ENCODE data around the gene DOK6. TPM values are rescaled to one million over a fixed set of nuclear protein-coding genes. Genes with fewer than 3 reads are reported as not detected.
A peak's percentile ranks its signal among the peaks of the same experiment; 100 is the strongest.

The DOK6 gene
- total RNA-seq, 2 donors from 2014 or later: 9.0 to 11.2 TPM

DNA sequence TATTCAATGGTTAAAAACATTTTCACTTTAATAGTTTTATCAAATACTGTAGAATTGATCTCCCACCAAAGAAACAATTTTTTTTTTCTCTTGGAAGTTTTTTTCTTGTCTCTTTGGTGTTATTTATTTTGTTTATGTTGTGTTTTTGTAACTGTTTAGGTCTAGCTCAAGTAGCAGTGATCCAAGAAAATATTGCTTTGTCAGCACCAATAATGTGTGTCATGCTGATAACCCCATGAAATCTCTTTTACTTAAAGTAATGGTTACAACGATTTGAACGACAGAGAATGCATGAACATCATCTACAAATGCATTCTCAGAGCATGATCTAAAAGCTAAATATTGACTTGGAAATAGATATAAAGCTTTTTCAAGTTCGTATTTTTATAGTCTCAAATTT lies 122.9 kb downstream of the DOK6 start:
- ATAC-seq: no peak
- no peak for DNase-seq
- intact Hi-C loops (cut with DNase I): no loop called here

DNA sequence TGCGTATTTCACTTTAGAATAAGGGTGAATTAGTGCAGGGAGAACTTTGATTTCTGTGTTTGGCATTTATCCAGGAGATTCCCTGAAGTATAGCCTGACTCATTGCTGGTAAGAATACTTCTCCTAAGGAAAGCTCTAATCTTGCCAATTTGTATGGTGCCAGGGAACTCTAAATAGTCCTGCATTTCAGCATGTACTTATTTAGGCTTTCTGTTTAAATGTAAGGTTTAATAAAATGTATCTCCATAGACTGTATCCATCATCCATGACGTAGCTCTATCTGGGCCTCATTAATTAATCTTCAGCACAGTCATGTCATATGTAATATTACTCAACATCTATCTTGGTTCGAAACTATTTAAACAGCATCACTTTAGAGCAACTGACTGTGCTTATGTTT lies 127.7 kb downstream of the DOK6 start:
- ATAC-seq (peak in 1 of 2 donors; percentile 51), DNase-seq (no peak)
- intact Hi-C loops (cut with DNase I): no loop called here

GRCh38 chr18:69529151-69529550 lies 128.5 kb downstream of the DOK6 start:
- ATAC-seq (no peak), DNase-seq (no peak)
- intact Hi-C loops (cut with DNase I): no loop called here

- ATAC-seq (no peak), DNase-seq (no peak)
- intact Hi-C loops (cut with DNase I): no loop called here
Observed at GRCh38 chr18:69531973-69532372, 131.3 kb downstream of the DOK6 start.

GRCh38 chr18:69537183-69537582 lies 136.5 kb downstream of the DOK6 start:
- ATAC-seq: no peak
- no peak for DNase-seq
- intact Hi-C loops (cut with DNase I): no loop called here

DNA sequence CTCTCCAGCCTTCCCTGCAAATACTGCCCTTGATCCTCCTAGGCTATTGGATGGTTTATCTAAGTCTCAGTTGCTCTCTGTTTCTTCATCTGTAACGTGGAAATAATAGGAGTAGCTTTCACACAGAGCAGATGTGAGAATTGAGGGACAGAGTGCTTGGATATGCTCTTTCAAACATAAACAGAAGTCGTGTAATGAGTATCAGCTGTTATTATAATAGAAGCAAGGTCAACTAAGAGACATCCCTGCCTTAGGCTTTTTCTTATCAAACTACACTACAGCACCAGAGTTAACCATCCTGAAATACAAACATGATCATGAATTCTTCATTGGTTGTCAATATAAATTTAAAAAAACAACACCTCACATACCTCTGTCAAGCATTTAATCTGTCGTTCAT lies 138.2 kb downstream of the DOK6 start:
- intact Hi-C loops (cut with DNase I): no loop called here
- DNase-seq (no peak), ATAC-seq (no peak)

- ATAC-seq: no peak
- intact Hi-C loops (cut with DNase I): no loop called here
- DNase-seq: no peak
Observed at GRCh38 chr18:69539404-69539803, 138.7 kb downstream of the DOK6 start.

DNA sequence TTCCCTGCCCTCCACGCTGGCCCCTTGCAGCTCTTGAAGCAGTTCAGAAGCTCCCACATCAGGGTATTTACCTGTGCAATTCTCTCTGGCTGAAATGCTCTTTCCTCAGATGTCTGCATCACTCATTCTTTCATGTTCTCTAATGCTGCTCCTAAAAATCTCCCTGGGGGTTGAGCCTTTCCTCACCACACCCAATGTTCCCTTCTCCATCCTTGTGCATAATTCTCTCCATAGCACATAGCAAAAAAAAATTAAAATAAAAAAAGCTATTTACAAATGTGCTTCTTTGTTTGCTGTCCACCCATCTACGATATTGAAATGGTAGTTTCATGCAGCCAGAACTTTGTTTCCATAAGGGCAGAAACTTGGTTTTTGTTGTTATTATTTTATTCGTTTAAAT lies 155.5 kb downstream of the DOK6 start:
- ATAC-seq (no peak), DNase-seq (no peak)
- intact Hi-C loops (cut with DNase I): no loop called here

DNA sequence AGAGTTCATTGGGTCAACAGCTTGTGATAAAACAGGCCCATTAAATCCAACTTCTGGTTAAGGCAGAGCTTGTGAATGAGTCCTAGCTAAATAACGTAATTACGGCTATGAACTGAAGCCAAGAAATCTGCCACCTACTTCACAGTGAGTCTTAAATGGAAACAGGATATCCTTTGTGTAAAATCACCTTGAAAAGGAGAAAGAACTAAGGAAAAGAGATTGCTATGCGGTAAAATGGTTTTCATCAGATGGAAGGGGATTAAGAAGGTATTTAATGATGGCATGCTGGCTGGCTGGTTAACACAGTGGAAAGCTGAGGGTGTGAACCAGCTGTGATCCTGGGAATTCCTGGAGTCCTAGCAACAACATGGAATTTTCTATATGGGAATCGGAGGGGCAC lies 156.6 kb downstream of the DOK6 start:
- no peak for ATAC-seq
- intact Hi-C loops (cut with DNase I): no loop called here

DNA sequence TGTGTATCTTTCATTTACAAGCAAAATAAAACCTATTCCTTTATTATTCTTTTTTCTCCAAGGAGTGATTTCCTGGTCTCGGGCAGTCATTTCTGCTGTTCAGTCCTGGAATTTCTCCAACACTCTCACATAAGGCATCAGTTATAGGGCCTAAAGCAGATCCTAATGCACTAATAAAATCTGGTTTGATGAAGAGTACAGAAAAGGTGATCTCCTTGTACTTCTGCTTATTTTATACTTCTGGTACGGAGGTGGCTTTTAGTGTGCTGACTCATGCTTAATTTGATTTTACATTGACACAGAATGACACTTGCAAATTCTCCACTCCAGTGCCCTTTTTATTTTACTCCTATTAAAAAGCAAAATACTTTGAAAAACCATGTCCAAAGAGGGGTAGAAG lies 157.4 kb downstream of the DOK6 start:
- ATAC-seq (no peak), DNase-seq (no peak)
- intact Hi-C loops (cut with DNase I): no loop called here

More for the DNA sequence above, 156.6 kb downstream of the DOK6 start:
- no peak for DNase-seq

- DNase-seq (no peak), ATAC-seq (no peak)
- intact Hi-C loops (cut with DNase I): no loop called here
Observed at GRCh38 chr18:69559604-69560003, 158.9 kb downstream of the DOK6 start.

- intact Hi-C loops (cut with DNase I): no loop called here
- DNase-seq (no peak), ATAC-seq (no peak)
Observed at GRCh38 chr18:69564602-69565001, 163.9 kb downstream of the DOK6 start.

DNA sequence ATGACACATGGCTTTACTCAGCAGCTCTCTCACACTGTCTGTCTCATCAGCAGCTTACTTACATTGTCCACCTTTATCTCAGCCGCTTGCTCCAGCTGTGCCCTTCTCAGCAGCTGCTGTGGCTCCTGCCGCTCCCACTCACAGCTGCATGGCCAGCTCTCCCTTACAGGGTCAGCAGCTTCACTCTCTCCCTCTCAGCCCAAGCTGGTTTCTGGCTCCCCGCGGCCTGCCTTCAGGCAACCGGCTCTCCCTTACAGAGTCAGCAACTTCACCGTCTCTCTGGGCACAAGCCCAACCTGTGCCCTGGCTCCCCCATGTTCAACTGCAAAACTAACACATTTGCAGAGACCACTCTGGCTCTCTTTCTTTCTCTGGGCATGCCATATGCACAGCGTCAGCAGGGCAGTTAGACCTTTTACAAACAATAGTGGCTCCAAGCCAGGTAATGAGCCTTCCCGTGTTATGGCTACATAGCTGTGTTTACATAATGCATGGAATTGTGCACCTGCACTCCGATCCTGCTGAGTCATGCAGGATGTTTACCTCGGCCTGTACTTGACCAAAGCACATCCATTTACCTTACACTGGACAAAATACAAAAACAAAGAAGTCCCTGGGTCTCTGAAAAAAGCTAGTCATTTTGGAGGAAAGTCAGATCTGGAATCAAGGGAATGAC lies 167.3 kb downstream of the DOK6 start:
- intact Hi-C loops (cut with DNase I): no loop called here
- no peak for ATAC-seq

GRCh38 chr18:69569133-69569532 lies 168.4 kb downstream of the DOK6 start:
- DNase-seq: no peak
- intact Hi-C loops (cut with DNase I): no loop called here
- ATAC-seq: no peak

More for the DNA sequence above, 167.3 kb downstream of the DOK6 start:
- DNase-seq: no peak

DNA sequence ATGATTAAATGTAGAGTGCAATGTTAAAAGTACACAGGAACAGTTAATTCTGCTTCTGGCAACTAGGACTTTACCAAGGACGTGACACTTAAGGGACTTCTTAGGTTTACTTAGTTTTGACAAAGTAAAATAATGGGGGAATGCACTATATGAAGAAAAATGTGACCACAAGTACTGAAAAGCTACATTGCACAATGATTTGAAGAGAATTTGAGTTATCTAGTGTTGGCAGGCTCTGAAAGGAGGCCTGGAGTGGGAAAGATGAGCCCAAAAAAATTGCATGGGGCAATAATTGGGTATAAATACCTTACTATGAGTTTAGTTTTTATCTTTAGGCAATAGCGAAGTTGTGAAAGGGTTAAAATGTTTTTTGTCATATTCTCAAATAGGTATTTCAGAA lies 173.7 kb downstream of the DOK6 start:
- DNase-seq: no peak
- ATAC-seq: no peak
- intact Hi-C loops (cut with DNase I): no loop called here

GRCh38 chr18:69580107-69580506 lies 179.4 kb downstream of the DOK6 start:
- peak in 1 of 2 donors; percentile 47 for ATAC-seq
- DNase-seq: no peak
- intact Hi-C loops (cut with DNase I): no loop called here

- ATAC-seq: no peak
- no peak for DNase-seq
- intact Hi-C loops (cut with DNase I): no loop called here
Observed at GRCh38 chr18:69584429-69584828, 183.7 kb downstream of the DOK6 start.

- intact Hi-C loops (cut with DNase I): no loop called here
- DNase-seq (no peak), ATAC-seq (no peak)
Observed at GRCh38 chr18:69585696-69586095, 185.0 kb downstream of the DOK6 start.

DNA sequence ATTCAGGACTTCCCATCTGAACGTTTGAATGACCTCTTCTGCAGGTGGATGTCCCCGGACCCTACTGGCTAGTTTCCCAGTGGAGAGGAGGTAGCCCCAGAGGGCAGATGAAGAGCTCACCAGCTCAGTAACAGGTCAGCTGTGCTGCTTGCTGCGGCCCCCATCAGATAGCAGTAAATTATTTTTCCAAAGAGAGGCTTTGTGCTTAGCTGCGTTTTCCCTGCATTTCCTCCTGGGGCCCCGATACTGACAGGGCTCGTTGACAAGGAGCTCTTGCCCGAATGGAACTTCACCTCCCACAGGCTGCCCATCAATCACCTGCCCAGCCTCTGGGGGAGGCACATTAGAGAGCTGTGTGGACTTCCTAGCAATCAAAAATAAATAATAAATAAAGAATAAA lies 185.8 kb downstream of the DOK6 start:
- intact Hi-C loops (cut with DNase I): no loop called here
- no peak for ATAC-seq
- no peak for DNase-seq

DNA sequence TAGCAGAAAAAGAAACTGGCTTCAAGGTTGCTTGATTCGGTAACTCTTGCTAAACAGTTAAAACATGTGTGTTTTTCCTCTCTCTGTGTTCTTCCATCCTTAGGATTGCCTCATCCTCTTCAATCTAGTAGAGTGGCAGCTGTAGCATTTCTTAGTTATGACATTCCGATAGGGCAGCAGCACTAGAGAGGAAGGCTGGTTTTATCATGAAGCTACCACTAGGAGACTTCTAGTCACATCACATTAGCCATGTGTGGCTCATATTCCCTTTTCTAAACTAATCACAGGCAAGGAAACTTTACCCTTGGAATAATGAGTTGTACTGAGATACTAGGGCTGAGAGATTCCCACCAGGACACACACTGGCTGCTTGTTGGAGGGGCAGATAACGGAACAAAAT lies 187.6 kb downstream of the DOK6 start:
- intact Hi-C loops (cut with DNase I): no loop called here
- DNase-seq (no peak), ATAC-seq (no peak)

GRCh38 chr18:69590150-69590549 lies 189.5 kb downstream of the DOK6 start:
- DNase-seq: no peak
- ATAC-seq: no peak
- intact Hi-C loops (cut with DNase I): no loop called here

DNA sequence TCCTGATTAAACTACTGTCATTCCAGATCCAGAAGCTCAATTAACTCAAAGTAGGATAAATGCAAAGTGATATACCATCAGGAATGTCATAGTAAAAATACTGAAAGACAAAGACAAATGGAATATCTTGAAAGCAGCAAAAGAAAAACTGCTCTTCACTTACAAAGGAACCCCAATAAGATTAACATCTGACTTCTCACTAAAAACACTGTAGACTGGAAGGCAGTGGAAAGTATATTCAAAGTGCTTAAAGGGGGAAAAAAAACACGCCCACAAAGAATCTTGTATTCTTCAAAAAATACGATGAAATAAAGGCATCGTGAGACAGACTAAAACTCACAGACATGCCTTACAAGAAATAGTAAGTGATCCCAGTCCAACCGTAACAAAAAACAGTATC lies 195.7 kb downstream of the DOK6 start:
- intact Hi-C loops (cut with DNase I): no loop called here
- DNase-seq: no peak
- ATAC-seq: no peak

Measured in left cardiac atrium (tissue), 4 donors.